Erythroblast (primary cell): Measurements from ENCODE around the gene PPP3CA.

Source experiments
- GATA1 ChIP-seq: IDR thresholded peaks from 2 replicates; pipeline ENCODE4 v1.6.1; 2011; ENCODE audit warnings: low read depth, mild to moderate bottlenecking, control low read depth, low read length, moderate library complexity
- POLR2A ChIP-seq: IDR thresholded peaks from 2 replicates; pipeline ENCODE4 v1.6.1; 2011; ENCODE audit warnings: mild to moderate bottlenecking, low read length

DNA sequence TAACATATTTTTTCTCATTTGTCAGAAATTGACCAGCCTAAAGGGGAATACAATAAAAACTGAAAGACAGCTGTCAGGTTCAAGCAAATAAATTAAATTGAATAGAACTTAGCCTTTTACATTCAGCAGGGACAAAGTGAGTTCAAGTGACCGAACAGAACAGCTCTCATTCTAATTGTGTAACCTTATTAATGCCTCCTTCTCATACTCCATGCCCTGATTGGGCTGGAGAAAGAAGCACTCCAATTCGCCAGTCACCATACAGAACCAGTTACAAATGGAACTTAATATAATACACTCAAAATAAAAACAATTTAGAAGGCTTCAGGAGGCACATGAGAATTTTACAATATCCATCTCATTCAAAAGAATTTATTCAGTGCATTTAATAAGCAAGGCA, 8.0 kb downstream of the PPP3CA start:
- TF ChIP-seq POLR2A (no peak), GATA1 (no peak)
